GM21619 (cell line): ENCODE measurements around the gene PLEKHH1.

Experiments
- ATAC-seq: cut with Tn5 transposase; IDR thresholded peaks from one replicate; pipeline ENCODE4 v1.9.1; 2021; ENCODE audit not compliant: unreplicated experiment

Gene PLEKHH1

GRCh38 chr14:67562025-67562775 is 29.1 kb downstream of the PLEKHH1 start:
- no peak for ATAC-seq

- no peak for ATAC-seq
Measured at GRCh38 chr14:67562776-67563150, 29.7 kb downstream of the PLEKHH1 start.

GRCh38 chr14:67564236-67564635 is 31.1 kb downstream of the PLEKHH1 start:
- no peak for ATAC-seq

GRCh38 chr14:67566908-67567307 is 33.8 kb downstream of the PLEKHH1 start:
- ATAC-seq: no peak

- ATAC-seq: no peak
Measured at GRCh38 chr14:67567654-67568053, 34.6 kb downstream of the PLEKHH1 start.

GRCh38 chr14:67569011-67569650 is 36.0 kb downstream of the PLEKHH1 start:
- ATAC-seq: no peak

- no peak for ATAC-seq
Measured at GRCh38 chr14:67569651-67570290, 36.7 kb downstream of the PLEKHH1 start.

- ATAC-seq: no peak
Measured at GRCh38 chr14:67570453-67570852, 37.4 kb downstream of the PLEKHH1 start.

GRCh38 chr14:67571275-67571990 is 38.3 kb downstream of the PLEKHH1 start:
- no peak for ATAC-seq

GRCh38 chr14:67571991-67572323 is 38.9 kb downstream of the PLEKHH1 start:
- ATAC-seq: no peak

- ATAC-seq: no peak
Measured at GRCh38 chr14:67572608-67573007, 39.5 kb downstream of the PLEKHH1 start.

- ATAC-seq: no peak
Measured at GRCh38 chr14:67573228-67574010, 40.3 kb downstream of the PLEKHH1 start.

- no peak for ATAC-seq
Measured at GRCh38 chr14:67574156-67574555, 41.1 kb downstream of the PLEKHH1 start.

GRCh38 chr14:67574806-67575205 is 41.7 kb downstream of the PLEKHH1 start:
- no peak for ATAC-seq

GRCh38 chr14:67575684-67576083 is 42.6 kb downstream of the PLEKHH1 start:
- no peak for ATAC-seq

GRCh38 chr14:67576216-67576955 is 43.3 kb downstream of the PLEKHH1 start:
- no peak for ATAC-seq

- ATAC-seq: no peak
Measured at GRCh38 chr14:67577181-67577808, 44.2 kb downstream of the PLEKHH1 start.

- no peak for ATAC-seq
Measured at GRCh38 chr14:67577909-67578749, 45.0 kb downstream of the PLEKHH1 start.

GRCh38 chr14:67579040-67579439 is 46.0 kb downstream of the PLEKHH1 start:
- no peak for ATAC-seq
